Stomach (tissue), 9 donors: Measurements from ENCODE around the gene IQCM. TPM values are rescaled to one million over a fixed set of nuclear protein-coding genes. Genes with fewer than 3 reads are reported as not detected.

Experiments
- DNase-seq, 2 donors: peaks; one replicate each; pipeline versions ENCODE4 v3.0.0 to v3.0.0-alpha.2; 2013 to 2019
- H3K27ac ChIP-seq, 5 donors: fragments of 200-600 bp in 4 of 5; sonication (generic) in 4 of 5; one replicate each; pipeline ENCODE4 v1.5.1; 2013 to 2019; ENCODE audit warnings: mild to moderate bottlenecking in 1 of 5, moderate library complexity in 1 of 5
- H3K27me3 ChIP-seq, 3 donors: fragments of 200-600 bp; sonication (generic); one replicate each; pipeline ENCODE4 v1.5.1; 2017 to 2019; ENCODE audit warnings: mixed run types in 1 of 3
- H3K36me3 ChIP-seq, 4 donors: fragments of 200-600 bp; sonication (generic); 1 replicate in 3 of 4; 2 replicates in 1 of 4; pipeline ENCODE4 v1.5.1; 2016 to 2019
- H3K4me1 ChIP-seq, 4 donors: fragments of 200-600 bp; sonication (generic); one replicate each; pipeline ENCODE4 v1.5.1; 2016 to 2019
- H3K4me3 ChIP-seq, 4 donors: fragments of 200-600 bp; sonication (generic) in 3 of 4; one replicate each; pipeline ENCODE4 v1.5.1; 2016 to 2019; ENCODE audit warnings: mild to moderate bottlenecking in 1 of 4
- H3K9me3 ChIP-seq, 4 donors: fragments of 200-600 bp; sonication (generic); one replicate each; pipeline ENCODE4 v1.5.1; 2016 to 2019
- CTCF ChIP-seq, 7 experiments: fragments of 450-650 bp in 4 of 7; fragments of 200-600 bp in 3 of 7; sonication (generic) in 3 of 7; IDR thresholded peaks; one replicate each; pipeline ENCODE4 v1.5.1; 2016 to 2019; ENCODE audit warnings: antibody characterized with exemption in 7 of 7, control low read depth in 2 of 7, mild to moderate bottlenecking in 1 of 7
- EP300 ChIP-seq: sonication (generic); formaldehyde crosslinking; IDR thresholded peaks from one replicate; pipeline ENCODE4 v1.6.1; 2017; ENCODE audit warnings: antibody characterized with exemption
- POLR2A ChIP-seq, 4 donors: fragments of 450-650 bp; IDR thresholded peaks; one replicate each; pipeline ENCODE4 v1.6.1; 2016; ENCODE audit warnings: antibody characterized with exemption in 4 of 4, control low read depth in 2 of 4, mild to moderate bottlenecking in 1 of 4, moderate library complexity in 1 of 4
- POLR2AphosphoS5 ChIP-seq, 3 donors: sonication (generic); formaldehyde crosslinking; IDR thresholded peaks; one replicate each; pipeline ENCODE4 v1.6.1; 2016; ENCODE audit warnings: antibody characterized with exemption in 3 of 3
- WGBS, 5 donors: extraction: QIAGEN DNeasy Blood & Tissue Kit in 3 of 5; methylation state at CpG; one replicate each; pipeline versions ENCODE4 v1.1.5 to v1.1.7; 2013 to 2018; 5-methylcytosine and 5-hydroxymethylcytosine counted together
- intact Hi-C: fragments of 100-400 bp; cut with DNase I; formaldehyde crosslinking; loops from one replicate; pipeline ENCODE4 v1.15.1; 2023; ENCODE audit warnings: low total_unique reads
- polyA plus RNA-seq, 3 donors: library from polyadenylated mRNA; stranded (reverse); fragments of 200-250 nt; gene quantifications; one replicate each; pipeline ENCODE4 v1.2.3, GENCODE V29; 2013
- total RNA-seq, 5 donors: library from RNA; depleted of rRNA; stranded (reverse); fragments of >200 nt; gene quantifications; one replicate each; pipeline versions ENCODE4 v1.1.0 to v1.2.3, GENCODE V29; 2014 to 2016
- donor health status: healthy with polysubstance abuse.
- donor health status: Bipolar disorder and iron deficiency.
- donor health status: healthy.

IQCM gene
- total and polyA plus RNA-seq, 8 donors, result not detected

DNA sequence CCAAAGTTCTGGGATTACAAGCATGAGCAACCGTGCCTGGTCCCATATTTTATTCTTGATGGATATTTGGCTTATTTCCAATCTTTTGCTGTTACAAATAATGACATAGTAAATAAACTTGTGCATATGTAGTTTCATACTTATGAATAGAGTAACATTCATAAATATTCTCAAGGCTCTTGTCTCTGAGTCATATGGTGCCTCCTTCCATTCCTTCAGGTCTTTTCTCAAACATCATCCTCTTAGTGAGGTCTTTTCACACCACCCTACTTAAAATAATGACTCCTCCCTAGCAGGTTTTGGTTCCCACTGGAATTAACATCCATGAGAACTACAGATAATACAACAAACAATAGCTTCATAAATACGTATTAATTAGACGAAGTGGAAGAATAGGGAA, 416.6 kb downstream of the IQCM start:
- no peaks in the 10 kb centered on the region for H3K36me3 ChIP-seq
- H3K4me1 ChIP-seq, result peaks cover 0 to 6% (median 0%) of the 10 kb centered on the region in 4 donors
- H3K9me3 ChIP-seq, result no peaks in the 10 kb centered on the region
- H3K4me3 ChIP-seq, result no peak overlapping the region
- no peak overlapping the region for H3K27ac ChIP-seq
- TF ChIP-seq CTCF (IDR thresholded peaks at IDR 0.05) (no peak), POLR2A (IDR thresholded peaks at IDR 0.05) (no peak), EP300 (no peak), POLR2AphosphoS5 (IDR thresholded peaks at IDR 0.05) (no peak)
- WGBS, 5 donors, result 61 to 77% (median 70%) methylated on average over 3 of the region's 3 CpGs
- no peaks in the 10 kb centered on the region for H3K27me3 ChIP-seq
- intact Hi-C loops, result no loop called here
- no peak for DNase-seq

DNA sequence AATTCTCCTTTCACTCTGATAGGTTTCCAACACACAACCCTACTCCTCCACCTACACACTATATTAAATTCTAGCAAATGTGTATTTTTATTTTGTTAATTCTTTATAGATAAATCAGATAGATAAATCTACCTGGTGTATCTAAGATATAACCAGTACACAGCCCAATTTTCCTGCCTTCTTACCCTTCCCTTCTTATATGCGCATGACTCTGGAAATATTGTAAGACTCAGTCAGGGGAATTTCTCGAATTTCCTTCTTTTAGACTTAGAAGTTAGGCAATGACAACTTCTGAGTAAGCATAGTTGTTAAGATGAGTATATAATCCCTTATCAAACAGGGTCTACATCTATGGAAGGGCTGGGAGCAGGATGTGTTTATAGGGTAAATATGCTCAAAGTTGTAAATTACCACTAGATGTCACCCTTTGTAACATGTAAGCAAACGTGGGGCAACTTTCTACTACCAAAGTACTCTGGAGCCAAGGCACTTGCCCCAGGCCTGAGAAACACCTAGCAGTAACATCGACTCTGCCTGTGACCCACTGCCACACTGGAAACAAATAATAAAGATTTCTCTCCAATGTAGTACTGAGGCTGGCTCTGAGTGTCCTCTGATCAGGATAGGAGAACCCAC, 444.7 kb downstream of the IQCM start:
- intact Hi-C loops, result no loop called here
- no peaks in the 10 kb centered on the region for H3K9me3 ChIP-seq
- 41 to 44% (median 42%) methylated on average over 4 of the region's 4 CpGs for WGBS, 5 donors
- H3K36me3 ChIP-seq, result no peaks in the 10 kb centered on the region
- peak in 1 of 7 experiments; percentile 10 for TF ChIP-seq CTCF (IDR thresholded peaks at IDR 0.05)
- TF ChIP-seq EP300, result no peak
- no peak overlapping the region for H3K4me3 ChIP-seq
- no peaks in the 10 kb centered on the region for H3K27me3 ChIP-seq
- no peaks in the 10 kb centered on the region for H3K4me1 ChIP-seq
- peak in 1 of 2 donors; percentile 48 for DNase-seq
- H3K27ac ChIP-seq, result no peak overlapping the region

- Histone ChIP-seq H3K27me3 (no peaks in the 10 kb centered on the region), H3K27ac (no peak overlapping the region), H3K36me3 (no peaks in the 10 kb centered on the region), H3K9me3 (no peaks in the 10 kb centered on the region), H3K4me3 (no peak overlapping the region), H3K4me1 (no peaks in the 10 kb centered on the region)
- 61 to 76% (median 66%) methylated on average over 3 of the region's 3 CpGs for WGBS, 5 donors
- no peak for TF ChIP-seq EP300
- no peak for TF ChIP-seq CTCF (IDR thresholded peaks at IDR 0.05)
- TF ChIP-seq POLR2A (IDR thresholded peaks at IDR 0.05), result no peak
- TF ChIP-seq POLR2AphosphoS5 (IDR thresholded peaks at IDR 0.05), result no peak
- DNase-seq, result no peak
- intact Hi-C loops, result no loop called here
Measured at GRCh38 chr4:149370002-149370401, 445.6 kb downstream of the IQCM start.

- H3K9me3 ChIP-seq, result peaks cover 0 to 12% (median 5%) of the 10 kb centered on the region in 4 donors
- no peaks in the 10 kb centered on the region for H3K4me1 ChIP-seq
- intact Hi-C loops, result no loop called here
- H3K27ac ChIP-seq, result no peak overlapping the region
- no peaks in the 10 kb centered on the region for H3K36me3 ChIP-seq
- 54 to 70% (median 67%) methylated on average over 3 of the region's 3 CpGs for WGBS, 5 donors
- DNase-seq, result no peak
- H3K27me3 ChIP-seq, result no peaks in the 10 kb centered on the region
- TF ChIP-seq CTCF (IDR thresholded peaks at IDR 0.05), result no peak
- TF ChIP-seq POLR2A (IDR thresholded peaks at IDR 0.05), result no peak
- no peak for TF ChIP-seq EP300
- no peak for TF ChIP-seq POLR2AphosphoS5 (IDR thresholded peaks at IDR 0.05)
- H3K4me3 ChIP-seq, result no peak overlapping the region
Measured at GRCh38 chr4:149353241-149353640, 462.4 kb downstream of the IQCM start.
